Activated CD8-positive, alpha-beta memory T cell treated with anti-CD3 and anti-CD28 coated beads for 4 hours (primary cell): ENCODE results near the gene LCN12.

Source experiments
- DNase-seq, 2 donors: peaks; one replicate each; pipeline ENCODE4 v3.0.0-alpha.2; 2020; ENCODE audit warnings: low read depth in 2 of 2

LCN12 gene

DNA sequence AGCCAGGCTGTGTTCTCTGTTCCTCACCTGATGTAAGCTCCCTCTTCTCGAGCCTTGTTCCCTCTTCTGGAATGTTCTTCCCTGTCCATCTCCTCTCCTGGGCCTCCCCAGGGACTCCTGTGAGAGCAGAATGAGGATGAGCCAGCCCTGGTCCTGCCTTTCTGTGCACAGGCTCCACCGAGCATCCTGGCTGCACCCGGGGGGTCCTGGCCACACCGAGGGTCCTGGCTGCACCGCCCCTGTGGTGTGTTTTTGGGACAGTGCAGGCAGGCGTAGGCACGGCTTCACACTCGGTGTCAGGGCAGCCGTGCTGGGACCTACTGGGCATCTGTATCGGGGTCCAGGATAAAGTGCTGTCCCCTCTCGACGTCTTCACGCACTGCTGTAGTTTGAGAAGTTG, 25.3 kb upstream of the LCN12 start:
- no peak for DNase-seq

DNA sequence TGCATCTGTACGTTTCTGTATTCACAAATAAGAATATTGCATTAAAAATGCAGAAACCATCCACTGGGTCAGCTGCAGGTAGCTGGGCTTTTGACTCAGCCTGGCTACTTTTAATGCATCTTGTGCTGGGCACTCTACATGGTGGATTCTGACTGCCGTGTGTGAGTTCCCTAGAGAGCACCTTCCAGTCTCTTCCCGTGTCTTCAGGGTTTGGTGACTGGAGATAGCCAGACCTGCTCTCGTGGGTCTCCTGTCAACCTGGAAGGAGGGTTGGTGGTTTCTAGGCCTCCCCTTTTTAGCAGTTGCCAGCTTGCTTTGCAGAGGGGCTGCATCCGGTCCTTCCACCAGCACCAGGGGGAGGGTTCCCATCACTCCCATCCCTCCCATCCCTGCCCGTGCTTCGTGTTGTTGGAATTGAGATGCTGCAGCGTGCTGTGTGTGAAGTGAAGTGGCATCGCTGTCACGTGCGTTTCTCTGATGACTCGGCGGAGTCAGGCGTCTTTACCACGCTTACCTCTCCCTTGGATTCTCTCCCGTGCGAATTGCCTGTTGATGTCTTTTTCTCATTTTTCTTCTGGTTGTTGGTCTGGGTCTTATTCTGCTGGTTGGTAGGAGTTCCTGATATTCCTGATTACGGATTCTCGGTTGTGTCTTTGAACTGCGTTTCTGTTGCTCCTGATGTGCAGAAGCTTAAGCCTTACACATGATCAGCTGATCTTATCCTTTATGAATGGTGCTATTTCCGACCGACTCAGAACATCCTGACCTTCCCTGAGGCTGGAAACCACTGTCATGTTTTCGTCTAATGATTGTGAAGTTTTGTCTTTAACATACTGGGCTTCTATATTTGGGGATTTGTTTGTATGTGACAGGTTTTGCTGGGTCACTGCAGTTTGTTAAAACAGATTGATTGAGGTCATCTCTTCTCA, 24.5 kb upstream of the LCN12 start:
- no peak for DNase-seq

DNA sequence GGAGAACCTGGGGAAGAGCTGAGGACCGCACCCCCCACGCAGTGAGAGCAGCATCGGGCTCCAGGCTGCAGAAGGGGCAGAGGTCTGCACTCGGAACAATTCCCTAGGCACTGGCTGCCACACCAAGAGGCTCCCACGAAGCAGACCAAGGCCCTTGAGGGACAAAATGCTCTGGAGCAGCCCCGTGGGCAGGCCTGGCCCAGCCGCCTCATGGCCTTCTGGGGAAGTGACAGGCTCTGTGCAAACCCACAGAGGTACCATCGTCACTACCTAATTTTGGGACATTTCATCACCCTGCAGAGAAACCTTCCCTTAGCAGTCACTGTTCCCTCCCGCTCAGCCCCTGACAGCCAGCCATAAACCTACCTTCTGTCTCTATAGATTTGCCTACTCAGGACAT, 23.5 kb upstream of the LCN12 start:
- DNase-seq: no peak

DNA sequence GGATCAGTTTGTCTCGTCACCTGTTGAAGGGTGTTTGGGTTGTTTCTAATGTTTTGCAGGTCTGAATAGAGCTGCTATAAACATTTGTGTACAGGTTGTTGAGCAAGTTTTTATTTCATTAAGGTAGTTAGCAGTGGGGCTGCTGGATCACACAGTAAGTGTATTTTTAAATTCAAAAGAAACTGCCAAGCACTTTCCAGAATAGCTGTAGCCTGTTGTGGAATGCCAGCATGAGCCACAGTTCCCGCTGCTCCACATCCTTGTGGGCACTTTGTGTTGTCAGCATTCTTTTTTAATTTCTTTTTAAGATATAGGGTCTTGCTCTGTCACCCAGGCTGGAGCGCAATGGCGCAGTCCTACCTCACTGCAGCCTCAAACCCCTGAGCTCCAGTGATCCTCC, 22.1 kb upstream of the LCN12 start:
- DNase-seq: no peak

DNA sequence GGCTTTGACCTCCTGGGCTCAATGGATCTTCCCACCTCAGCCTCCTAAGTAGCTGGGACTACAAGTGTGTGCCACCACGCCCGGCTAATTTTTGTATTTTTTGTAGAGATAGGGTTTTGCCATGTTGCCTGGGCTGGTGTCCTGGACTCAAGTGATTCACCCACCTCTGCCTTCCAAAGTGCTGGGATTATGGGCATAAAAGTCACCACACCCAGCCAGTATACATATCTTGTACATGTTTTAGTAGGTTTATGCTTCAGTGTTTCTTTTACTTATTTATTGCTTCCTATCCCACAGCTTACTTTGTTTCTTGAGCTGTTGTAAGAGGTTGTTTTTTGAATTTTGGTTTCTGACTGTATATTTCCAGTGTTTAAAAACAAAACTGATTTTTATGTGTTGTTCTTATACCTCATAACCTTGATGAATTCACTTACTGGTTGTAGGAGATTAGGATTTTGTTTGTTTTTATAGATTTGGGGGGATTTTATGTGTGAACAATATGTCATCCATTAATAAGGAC, 20.4 kb upstream of the LCN12 start:
- no peak for DNase-seq

DNA sequence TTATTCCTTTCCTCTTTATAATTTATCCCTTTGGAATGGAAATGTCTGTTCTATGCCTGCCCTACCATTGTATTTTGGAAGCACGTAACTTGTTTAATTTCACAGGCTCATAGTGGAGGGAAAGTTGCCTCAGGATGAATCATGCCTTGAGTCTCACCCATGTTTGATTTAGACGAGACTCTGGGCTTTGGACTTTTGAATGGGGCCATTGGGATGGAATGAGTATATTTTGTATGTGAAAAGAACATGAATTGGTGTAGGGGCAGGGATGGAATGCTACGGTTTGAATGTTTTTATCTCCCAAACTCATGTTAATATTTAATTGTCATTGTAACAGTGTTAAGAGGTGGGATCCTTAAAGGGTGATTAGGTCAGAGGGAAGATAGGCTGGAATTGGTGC, 17.8 kb upstream of the LCN12 start:
- no peak for DNase-seq

DNA sequence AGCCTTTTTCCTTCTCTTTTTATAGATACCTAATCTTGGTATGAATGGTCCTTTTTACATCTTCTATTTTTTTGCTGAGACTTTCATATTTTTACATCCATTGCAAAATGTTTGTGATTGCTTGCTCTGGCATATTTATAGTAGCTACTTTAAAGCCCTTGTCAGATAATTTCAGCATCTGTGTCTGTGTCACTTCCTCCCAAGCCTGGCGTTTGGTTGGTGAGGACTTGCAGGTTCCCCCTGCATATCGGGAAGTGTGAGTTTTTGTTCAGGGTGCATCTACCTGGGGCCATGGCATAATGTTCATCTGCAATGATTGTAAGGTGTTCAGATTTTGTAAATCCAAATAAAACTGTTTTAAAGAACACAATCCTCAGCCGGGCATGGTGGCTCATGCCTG, 16.4 kb upstream of the LCN12 start:
- DNase-seq: no peak

DNA sequence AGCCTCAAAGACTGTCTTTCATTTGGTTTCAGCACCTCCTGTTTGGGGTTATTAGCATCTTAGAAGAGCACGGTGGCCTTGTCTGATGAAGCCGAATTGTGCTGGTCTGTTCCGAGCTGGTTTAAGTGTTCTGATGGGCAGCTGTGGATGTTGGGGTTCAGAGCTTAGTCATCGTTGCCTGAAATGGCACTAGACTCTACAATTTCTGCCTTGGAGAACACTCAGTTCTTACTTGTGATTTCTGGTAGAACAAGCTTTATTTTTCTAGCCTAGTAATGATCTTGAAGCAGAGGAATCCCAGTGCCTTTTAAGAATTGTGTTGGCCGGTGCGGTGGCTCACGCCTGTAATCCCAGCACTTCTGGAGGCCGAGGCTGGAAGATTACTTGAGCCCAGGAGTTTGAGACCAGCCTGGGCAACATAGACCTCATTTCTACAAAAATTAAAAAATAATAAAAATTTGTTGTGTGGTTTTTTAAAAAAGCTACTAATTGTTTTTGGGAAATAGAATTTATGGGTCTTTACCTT, 15.4 kb upstream of the LCN12 start:
- no peak for DNase-seq

DNA sequence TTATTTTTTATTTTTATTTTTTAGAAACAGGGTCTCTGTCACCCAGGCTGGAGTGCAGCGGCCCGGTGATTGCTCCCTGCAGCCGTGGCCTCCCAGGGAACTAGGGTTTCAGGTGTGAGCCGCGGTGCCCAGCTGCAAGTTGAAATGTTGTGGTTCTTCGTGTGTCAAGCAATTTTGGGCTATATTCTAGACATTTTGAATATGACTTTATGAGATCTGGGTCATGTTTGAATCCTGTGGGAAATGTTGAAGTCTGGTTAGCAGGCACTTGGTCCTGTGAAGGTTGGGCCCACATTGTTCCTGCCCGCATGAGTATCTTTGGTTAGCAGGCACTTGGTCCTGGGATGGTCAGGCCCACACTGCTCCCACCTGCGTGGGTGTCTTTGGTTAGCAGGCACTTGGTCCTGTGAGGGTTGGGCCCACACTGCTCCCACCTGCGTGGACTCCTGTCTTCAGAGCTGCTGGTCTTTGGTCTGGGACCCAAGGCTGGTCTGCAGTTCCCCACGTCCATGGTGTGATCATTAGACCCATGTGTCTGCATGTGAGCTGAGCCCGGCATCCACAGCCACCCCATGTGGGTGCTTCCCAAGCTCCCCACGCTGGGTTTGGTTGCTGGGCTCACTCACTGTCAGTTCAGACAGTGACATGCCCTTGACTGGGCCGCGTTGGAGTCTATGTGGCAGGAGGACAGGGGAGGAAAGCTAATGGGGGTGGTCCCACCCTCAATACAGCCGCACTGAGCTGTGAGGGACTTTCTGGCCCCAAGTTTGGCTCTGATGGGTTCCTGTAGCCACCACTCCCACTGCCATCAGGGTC, 14.7 kb upstream of the LCN12 start:
- no peak for DNase-seq

DNA sequence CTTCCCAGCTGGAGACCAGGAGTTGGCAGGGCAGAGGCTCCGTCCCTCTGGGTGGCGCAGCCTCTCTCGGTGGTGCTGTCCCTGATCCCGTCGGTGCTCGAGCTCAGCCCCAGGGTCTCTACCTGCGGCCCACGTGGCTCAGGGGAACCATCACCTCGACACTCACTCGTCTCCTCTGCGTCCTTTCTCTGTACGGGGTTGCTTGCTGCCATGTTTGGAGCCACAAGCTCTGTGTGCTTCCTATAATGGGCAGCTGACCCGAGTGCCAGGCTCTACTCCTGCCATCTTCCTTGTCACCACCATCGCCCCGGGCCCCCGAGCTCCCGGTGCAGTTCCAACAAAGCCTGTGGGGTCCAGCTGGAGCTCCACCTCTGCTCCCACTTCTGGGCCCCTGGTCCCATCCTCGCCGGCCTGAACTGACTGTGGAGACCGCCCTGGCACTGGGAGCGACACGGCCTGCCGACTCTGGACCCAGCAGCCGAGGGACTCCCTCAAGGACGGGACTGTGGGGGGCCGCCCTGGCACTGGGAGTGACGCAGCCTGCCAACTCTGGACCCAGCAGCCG, 12.6 kb upstream of the LCN12 start:
- no peak for DNase-seq

DNA sequence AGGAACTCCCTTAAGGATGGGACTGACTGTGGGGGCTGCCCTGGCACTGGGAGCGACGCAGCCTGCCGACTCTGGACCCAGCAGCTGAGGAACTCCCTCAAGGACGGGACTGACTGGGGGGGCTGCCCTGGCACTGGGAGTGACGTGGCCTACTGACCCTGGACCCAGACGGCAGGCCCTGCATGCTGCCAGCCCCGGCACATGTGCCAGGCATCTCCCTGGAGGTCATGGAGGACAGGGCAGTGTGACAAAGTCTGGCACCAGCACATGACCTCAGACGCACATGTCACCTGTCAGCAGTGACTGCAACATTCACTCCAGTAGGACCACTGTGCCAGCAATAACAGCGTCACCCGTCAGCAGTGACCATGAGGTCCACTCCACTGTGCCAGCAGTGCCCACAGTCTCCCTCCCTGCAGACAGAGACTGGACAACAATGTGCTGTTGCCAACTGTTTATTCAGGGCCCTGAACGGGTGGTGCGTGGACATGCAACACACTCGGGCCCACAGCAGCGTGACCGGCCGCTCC, 12.0 kb upstream of the LCN12 start:
- DNase-seq: no peak

DNA sequence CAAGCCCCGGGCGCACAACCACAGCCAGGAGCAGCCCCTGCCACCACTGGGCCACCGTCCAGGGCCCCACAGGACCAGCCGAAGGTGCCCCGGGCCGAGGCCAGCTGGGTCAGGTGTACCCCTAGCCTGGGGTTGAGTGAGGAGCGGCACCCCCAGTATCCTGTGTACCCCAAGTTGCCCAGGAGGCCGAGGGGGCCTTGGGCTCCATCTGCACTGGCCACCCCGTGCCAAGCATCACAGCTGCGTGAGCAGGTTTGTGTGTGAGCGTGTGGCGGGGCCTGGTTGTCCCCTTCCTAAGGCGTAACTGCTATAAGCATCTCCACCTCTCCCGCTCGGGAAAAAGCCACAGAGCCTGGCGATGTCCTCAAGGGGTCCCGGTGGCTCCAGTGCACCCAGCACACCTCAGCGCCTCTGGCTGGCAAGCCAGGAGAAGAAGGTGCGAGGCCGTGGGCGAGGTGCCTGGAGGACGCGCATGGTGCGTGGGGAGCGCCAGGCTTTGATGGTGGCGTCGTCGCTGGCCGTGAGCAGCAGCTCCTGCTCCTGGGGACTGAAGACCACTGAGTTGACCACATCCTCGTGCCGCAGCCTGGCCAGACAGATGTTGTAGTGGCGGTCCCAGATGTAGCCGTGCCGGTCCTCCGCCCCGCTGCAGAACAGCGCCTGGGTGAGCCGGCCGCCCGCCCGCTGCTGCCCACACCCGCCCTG, 11.4 kb upstream of the LCN12 start:
- DNase-seq: no peak

DNA sequence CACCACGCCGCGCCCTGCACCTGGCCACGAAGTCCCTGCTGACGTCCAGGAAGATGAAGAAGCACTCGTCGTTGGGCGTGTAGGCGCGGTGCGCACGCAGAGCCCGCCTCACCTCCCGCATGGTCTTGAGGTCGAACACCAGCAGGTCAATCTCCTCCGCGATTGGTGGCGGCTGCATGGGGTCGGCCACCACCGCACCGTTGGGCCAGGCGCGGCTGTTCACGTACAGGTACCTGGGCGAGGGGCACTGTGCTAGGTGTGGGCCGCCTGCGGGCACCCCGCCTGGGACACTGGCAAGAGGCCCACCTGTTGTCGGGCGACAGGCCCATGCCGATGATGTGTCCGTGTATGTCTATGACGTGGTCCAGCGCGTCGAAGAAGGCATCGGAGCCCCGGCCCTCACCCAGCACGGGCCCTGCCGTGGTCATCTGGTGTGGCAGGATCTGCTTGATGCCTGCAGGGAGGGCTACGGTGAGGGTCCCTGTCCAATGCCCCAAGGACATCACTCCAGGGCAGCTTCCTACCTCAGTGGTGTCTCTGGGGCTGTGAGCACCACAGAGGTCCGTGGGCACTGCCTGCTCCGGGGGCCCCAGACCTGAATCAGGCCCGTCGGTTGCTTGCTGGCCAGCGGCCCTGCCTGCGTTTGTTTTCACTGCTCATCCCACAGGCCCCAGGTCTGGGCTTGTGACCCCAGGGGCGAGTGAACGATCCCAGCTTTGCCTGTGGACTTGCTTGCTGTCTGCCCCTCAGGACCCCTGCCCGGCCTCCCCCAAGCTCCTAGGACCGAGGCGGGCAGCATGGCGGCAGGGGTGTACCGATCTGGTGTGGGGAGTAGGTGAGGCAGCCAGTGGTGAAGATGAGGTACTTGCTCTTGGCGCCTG, 10.6 kb upstream of the LCN12 start:
- DNase-seq: no peak

DNA sequence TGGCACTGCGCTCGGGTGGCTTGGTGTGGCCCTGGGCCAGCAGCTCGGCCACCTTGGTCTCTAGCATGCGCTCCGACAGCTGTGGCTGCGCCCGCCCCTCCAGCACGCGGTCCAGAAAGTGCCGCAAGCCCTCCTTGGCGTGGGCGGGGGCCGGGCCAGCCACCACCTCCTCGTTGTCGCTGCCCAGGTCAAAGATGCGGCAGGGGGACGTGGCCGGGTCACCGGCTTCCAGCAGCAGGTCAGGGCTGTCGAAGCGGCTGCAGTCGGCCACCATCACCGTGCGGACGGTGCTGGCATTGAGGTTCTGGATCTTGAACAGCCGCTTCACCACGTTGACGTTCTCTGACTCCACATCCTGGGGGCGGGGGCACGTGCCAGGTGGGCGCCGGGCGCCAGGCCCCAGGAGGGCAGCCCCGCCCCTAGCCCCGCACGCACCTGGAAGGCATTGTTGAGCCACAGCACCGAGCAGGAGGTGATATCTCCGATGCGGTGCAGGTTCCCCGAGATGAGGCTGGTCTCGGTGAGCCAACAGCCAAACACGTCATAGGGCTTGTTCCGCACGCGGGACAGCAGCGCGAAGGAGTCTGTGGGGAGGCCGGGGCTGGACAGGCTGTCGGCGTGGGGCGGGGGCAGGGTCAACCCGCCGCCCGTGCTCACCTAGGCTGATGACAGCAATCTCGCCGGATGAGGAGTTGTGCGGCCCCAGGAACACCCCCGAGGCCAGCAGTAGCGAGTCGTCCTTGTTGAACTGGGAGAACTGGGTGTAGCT, 9.8 kb upstream of the LCN12 start:
- no peak for DNase-seq

DNA sequence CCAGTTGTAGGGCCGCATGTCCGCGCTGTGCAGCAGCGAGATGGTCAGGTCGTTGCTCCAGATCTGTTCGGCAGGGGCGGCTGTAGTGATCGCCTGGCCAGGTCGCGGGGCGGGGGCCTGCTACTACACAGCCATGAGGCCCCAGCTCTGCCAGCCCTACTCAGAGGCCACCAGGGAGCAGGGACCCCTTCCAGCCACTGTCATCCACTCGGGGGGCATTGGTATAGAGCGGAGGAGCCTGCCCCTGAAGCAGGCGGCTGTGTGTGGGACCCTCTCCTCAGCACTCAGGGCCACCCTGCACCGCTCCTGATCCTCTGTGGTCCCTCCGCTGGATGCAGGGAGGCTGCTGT, 9.2 kb upstream of the LCN12 start:
- no peak for DNase-seq

DNA sequence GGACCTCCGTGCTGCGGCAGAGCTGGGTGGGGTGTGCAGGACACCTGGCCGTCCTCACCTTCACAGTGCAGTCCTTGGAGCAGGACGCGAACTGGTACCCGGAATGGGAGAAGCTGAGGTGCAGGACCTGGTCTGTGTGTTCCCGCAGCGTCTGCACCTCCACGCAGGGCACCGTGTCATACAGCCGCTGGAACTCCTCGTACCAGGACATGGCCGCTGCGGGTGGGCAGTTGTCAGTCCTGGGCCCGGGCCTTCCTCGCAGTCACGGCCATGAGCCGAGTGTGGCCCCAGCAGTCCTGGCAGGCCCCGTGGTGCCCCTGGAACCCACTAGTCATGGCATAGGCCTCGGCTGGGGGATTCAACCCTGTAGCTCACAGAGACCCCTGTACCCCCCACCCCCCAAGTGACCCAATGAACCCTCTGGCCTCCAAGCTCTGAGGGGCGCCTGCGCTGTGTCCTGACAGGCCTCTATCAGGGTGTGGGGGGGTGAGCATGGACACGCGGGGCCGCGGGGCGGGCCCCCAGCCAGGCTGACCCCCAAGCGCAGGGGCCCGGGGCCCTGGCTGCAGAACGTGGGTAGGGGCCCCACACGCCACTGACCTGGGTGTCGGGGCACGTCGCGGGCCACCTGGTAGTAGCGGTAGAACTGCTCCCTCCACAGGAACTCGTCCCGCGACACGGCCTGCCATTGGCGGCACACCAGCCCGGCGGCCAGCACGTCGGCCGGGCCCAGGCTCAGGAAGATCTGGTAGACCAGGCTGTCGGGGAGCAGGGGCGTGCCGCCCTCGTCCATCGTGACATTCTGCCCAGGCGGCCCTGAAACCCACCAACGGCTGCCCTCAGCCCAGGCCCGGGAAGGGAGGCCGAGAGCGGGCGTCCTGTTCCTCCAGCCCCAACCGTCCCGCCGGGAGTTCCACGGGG, 8.5 kb upstream of the LCN12 start:
- DNase-seq: no peak

DNA sequence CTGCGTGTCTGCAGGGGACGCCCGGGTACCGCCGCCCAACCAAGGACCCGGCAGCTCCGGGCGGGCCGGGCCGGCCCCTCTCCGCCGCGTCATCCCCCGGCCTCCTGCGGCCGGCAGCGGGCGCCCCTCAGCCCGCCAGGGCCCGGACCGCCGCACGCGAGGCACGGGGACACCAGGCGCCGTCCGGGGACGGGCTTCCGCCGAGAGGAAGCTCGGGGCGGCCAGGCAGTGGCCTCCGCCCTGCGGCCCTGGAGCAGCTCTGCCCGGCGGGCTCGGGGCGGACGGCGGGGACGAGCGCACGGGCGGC, 7.9 kb upstream of the LCN12 start:
- no peak for DNase-seq

DNA sequence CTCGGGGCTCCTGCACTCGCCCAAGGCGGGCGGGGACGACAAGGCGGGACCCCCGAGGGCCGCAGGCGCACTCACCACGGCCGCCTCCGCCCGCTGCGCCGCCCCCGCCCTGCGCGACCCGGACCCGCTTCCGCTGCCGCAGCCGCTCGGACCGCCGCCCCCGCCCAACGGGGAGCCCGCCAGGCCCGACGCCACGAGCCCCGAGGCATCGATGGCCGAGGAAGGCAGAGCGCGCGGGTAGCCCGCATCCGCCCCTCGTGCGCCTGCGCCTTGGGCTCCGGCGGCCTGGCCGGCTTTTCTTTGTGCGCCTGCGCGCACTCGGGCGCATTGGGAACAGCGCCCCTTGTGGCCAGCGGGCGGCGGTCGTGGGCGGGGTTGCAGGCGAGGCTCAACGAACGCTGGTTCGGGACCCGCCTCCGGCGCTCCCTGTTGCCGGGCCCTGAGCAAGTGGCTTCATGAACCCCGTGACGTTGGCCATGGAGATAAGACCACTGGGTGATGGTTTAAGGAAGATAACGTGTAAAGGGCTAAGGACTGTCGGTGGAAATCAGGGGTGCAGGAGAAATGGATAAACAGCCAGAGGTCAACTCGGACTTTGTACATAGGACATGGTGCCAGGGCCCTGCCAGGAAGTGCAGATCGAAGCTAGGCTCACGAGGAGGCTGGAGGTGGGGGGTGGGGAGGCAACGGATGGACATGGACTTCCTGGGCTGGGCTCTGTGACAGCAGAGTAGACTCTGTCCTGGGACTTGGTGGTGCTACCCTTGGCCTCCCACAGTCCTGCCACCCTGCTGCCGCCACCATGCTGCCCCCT, 7.3 kb upstream of the LCN12 start, which contains the start of the genes C8G and FBXW5:
Gene C8G (plus strand): TSS at position 725 of the 814 bp plus-strand sequence. CDS start 78 bp downstream, at position 803.
Gene FBXW5 (minus strand): TSS at position 220 of the 814 bp plus-strand sequence. CDS start 655 bp downstream, outside the sequence.
- peak; percentile 87 to 91 for DNase-seq
